ENCODE data around the gene MSL3B.

MSL3B gene

DNA sequence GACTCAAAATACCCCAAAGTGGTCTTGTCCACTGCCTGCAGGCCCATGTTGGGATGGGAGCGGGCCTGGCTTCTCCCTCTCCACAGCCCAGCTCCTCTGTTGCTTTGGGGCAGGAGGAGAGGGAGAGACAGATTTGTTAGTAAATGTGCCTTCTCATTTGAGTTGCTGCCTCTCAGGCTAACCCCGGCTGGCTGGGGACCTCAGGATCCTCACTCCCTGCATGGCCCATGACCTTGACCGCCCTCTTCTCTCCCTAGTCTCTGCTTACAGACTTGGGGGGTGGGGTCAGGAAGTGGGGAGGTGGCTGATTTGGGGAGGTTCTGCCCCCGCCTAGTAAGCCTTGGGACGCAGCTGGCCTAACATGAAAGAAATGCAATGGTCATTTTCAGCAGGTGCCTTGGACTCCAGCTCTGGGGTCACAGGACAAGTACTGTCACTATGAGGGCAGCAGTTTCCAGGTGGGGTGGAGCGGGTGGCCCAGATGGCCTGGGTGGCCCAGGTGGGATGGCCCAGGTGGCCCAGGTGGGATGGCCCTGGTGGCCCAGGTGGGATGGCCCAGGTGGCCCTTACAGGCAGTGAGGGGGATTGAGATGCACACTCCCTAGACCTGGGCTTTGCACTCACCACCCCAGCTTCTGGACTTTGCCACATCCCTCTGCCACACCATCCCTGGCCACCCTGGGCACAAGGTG is 37.9 kb downstream of the MSL3B start:
- in situ Hi-C loops (cut with HindIII; ENCODE audit: low pct_unique_long_range_greater_than_20kb, low sequenced_read_pairs), result no loop called here
- peaks cover 30% of the 10 kb centered on the region for H3K4me1 ChIP-seq (ENCODE audit: control insufficient read depth, insufficient read depth, low read length)
- no peak for DNase-seq (ENCODE audit: low read depth, low spot score)
- BruUV-seq (replicated peaks), result no TSS peak
- no peak for ATAC-seq
- TF ChIP-seq, protein P1, sequence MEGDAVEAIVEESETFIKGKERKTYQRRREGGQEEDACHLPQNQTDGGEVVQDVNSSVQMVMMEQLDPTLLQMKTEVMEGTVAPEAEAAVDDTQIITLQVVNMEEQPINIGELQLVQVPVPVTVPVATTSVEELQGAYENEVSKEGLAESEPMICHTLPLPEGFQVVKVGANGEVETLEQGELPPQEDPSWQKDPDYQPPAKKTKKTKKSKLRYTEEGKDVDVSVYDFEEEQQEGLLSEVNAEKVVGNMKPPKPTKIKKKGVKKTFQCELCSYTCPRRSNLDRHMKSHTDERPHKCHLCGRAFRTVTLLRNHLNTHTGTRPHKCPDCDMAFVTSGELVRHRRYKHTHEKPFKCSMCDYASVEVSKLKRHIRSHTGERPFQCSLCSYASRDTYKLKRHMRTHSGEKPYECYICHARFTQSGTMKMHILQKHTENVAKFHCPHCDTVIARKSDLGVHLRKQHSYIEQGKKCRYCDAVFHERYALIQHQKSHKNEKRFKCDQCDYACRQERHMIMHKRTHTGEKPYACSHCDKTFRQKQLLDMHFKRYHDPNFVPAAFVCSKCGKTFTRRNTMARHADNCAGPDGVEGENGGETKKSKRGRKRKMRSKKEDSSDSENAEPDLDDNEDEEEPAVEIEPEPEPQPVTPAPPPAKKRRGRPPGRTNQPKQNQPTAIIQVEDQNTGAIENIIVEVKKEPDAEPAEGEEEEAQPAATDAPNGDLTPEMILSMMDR (IDR thresholded peaks at IDR 0.05), result no peak
- TF ChIP-seq TCF7L2 (IDR thresholded peaks at IDR 0.05; ENCODE audit: low read depth, low read length) (no peak), POLR2AphosphoS5 (IDR thresholded peaks at IDR 0.05; ENCODE audit: low read depth, low read length) (no peak), SIN3A (IDR thresholded peaks at IDR 0.05; ENCODE audit: borderline replicate concordance, insufficient read depth, low read depth, low read length) (no peak)
- no peak overlapping the region for H3K4me3 ChIP-seq (ENCODE audit: low read depth in 2 of 2, low read length in 2 of 2)
- no peaks in the 10 kb centered on the region for H3K27me3 ChIP-seq (ENCODE audit: control insufficient read depth, insufficient read depth, low read length)
- H3K9me3 ChIP-seq (ENCODE audit: control insufficient read depth, insufficient read depth, low read depth, low read length), result no peaks in the 10 kb centered on the region
- no peak overlapping the region for H3K27ac ChIP-seq (ENCODE audit: low read length)
- ChIA-PET CTCF (no interaction called here), POLR2A (no interaction called here)
- no peaks in the 10 kb centered on the region; the same call in 1 of the 2 replicates for H3K36me3 ChIP-seq (ENCODE audit: control insufficient read depth, insufficient read depth, low read length)
- intact Hi-C loops (cut with micrococcal nuclease; ENCODE audit: unreplicated experiment), result no loop called here

- H3K4me3 ChIP-seq (ENCODE audit: low read depth in 2 of 2, low read length in 2 of 2), result no peak overlapping the region
- ChIA-PET POLR2A (no interaction called here), CTCF (no interaction called here)
- intact Hi-C loops (cut with micrococcal nuclease; ENCODE audit: unreplicated experiment) (no loop called here), in situ Hi-C loops (cut with HindIII; ENCODE audit: low pct_unique_long_range_greater_than_20kb, low sequenced_read_pairs) (no loop called here)
- DNase-seq (ENCODE audit: low read depth, low spot score), result no peak
- H3K36me3 ChIP-seq (ENCODE audit: control insufficient read depth, insufficient read depth, low read length), result no peaks in the 10 kb centered on the region; the same call in 1 of the 2 replicates
- H3K4me1 ChIP-seq (ENCODE audit: control insufficient read depth, insufficient read depth, low read length), result peaks cover 24% of the 10 kb centered on the region
- H3K9me3 ChIP-seq (ENCODE audit: control insufficient read depth, insufficient read depth, low read depth, low read length), result no peaks in the 10 kb centered on the region
- no TSS peak for BruUV-seq (replicated peaks)
- ATAC-seq, result no peak
- TF ChIP-seq, protein P1 (IDR thresholded peaks at IDR 0.05), result no peak
- TF ChIP-seq TCF7L2 (IDR thresholded peaks at IDR 0.05; ENCODE audit: low read depth, low read length) (no peak), POLR2AphosphoS5 (IDR thresholded peaks at IDR 0.05; ENCODE audit: low read depth, low read length) (no peak), SIN3A (IDR thresholded peaks at IDR 0.05; ENCODE audit: borderline replicate concordance, insufficient read depth, low read depth, low read length) (no peak)
- TF ChIP-seq, protein P2, sequence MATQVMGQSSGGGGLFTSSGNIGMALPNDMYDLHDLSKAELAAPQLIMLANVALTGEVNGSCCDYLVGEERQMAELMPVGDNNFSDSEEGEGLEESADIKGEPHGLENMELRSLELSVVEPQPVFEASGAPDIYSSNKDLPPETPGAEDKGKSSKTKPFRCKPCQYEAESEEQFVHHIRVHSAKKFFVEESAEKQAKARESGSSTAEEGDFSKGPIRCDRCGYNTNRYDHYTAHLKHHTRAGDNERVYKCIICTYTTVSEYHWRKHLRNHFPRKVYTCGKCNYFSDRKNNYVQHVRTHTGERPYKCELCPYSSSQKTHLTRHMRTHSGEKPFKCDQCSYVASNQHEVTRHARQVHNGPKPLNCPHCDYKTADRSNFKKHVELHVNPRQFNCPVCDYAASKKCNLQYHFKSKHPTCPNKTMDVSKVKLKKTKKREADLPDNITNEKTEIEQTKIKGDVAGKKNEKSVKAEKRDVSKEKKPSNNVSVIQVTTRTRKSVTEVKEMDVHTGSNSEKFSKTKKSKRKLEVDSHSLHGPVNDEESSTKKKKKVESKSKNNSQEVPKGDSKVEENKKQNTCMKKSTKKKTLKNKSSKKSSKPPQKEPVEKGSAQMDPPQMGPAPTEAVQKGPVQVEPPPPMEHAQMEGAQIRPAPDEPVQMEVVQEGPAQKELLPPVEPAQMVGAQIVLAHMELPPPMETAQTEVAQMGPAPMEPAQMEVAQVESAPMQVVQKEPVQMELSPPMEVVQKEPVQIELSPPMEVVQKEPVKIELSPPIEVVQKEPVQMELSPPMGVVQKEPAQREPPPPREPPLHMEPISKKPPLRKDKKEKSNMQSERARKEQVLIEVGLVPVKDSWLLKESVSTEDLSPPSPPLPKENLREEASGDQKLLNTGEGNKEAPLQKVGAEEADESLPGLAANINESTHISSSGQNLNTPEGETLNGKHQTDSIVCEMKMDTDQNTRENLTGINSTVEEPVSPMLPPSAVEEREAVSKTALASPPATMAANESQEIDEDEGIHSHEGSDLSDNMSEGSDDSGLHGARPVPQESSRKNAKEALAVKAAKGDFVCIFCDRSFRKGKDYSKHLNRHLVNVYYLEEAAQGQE (IDR thresholded peaks at IDR 0.05; ENCODE audit: insufficient read depth in 1 of 2, low read depth in 2 of 2, low read length in 1 of 2), result no peak
- no peaks in the 10 kb centered on the region for H3K27me3 ChIP-seq (ENCODE audit: control insufficient read depth, insufficient read depth, low read length)
- H3K27ac ChIP-seq (ENCODE audit: low read length), result no peak overlapping the region
These were observed 38.7 kb downstream of the MSL3B start for GRCh38 chr2:233829193-233830110.
